Gastroesophageal sphincter (tissue), 4 donors: ENCODE results near the gene HADHA. TPM values are rescaled to one million over a fixed set of nuclear protein-coding genes. Genes with fewer than 3 reads are reported as not detected.
A peak's percentile ranks its signal among the peaks of the same experiment; 100 is the strongest.

Experiments
- ATAC-seq: fragments of 150-250 bp; one replicate; pipeline ENCODE4 v1.9.1; 2016; ENCODE audit warnings: mild to moderate bottlenecking, moderate library complexity
- H3K27ac ChIP-seq, 4 donors: fragments of 200-600 bp; sonication (generic) in 3 of 4; 1 replicate in 3 of 4; 2 replicates in 1 of 4; pipeline ENCODE4 v1.5.1; 2016 to 2019
- H3K27me3 ChIP-seq: fragments of 200-600 bp; sonication (generic); one replicate; pipeline ENCODE4 v1.5.1; 2019
- H3K36me3 ChIP-seq, 2 donors: fragments of 200-600 bp; sonication (generic); one replicate each; pipeline ENCODE4 v1.5.1; 2019; ENCODE audit warnings: control low read depth in 1 of 2
- H3K4me1 ChIP-seq, 3 donors: fragments of 200-600 bp; sonication (generic); 1 replicate in 2 of 3; 2 replicates in 1 of 3; pipeline ENCODE4 v1.5.1; 2016 to 2019; ENCODE audit warnings: control low read depth in 2 of 3
- H3K4me3 ChIP-seq, 2 donors: fragments of 200-600 bp; sonication (generic); one replicate each; pipeline ENCODE4 v1.5.1; 2019; ENCODE audit warnings: mild to moderate bottlenecking in 1 of 2, moderate library complexity in 1 of 2
- H3K9me3 ChIP-seq, 3 donors: fragments of 200-600 bp; sonication (generic); one replicate each; pipeline ENCODE4 v1.5.1; 2017 to 2019; ENCODE audit warnings: control low read depth in 2 of 3
- EP300 ChIP-seq: sonication (generic); formaldehyde crosslinking; IDR thresholded peaks from one replicate; pipeline ENCODE4 v1.6.1; 2017; ENCODE audit warnings: antibody characterized with exemption, mild to moderate bottlenecking
- POLR2A ChIP-seq, 2 donors: fragments of 450-650 bp; IDR thresholded peaks; one replicate each; pipeline ENCODE4 v1.6.1; 2017; ENCODE audit warnings: antibody characterized with exemption in 2 of 2, mild to moderate bottlenecking in 2 of 2, moderate library complexity in 1 of 2
- POLR2AphosphoS5 ChIP-seq: sonication (generic); formaldehyde crosslinking; IDR thresholded peaks from one replicate; pipeline ENCODE4 v1.6.1; 2017; ENCODE audit warnings: antibody characterized with exemption
- WGBS, 2 donors: methylation state at CpG; one replicate each; pipeline ENCODE4 v1.1.5; 2018; ENCODE audit warnings: low coverage in 1 of 2; 5-methylcytosine and 5-hydroxymethylcytosine counted together
- total RNA-seq, 4 donors: library from RNA; depleted of rRNA; stranded (reverse); fragments of >200 nt; gene quantifications; one replicate each; pipeline ENCODE4 v1.1.0, GENCODE V29; 2016
- TF ChIP-seq, protein P1 (sequence below), 4 experiments: fragments of 200-600 bp in 2 of 4; fragments of 450-650 bp in 2 of 4; sonication (generic) in 1 of 4; IDR thresholded peaks; one replicate each; pipeline ENCODE4 v1.5.1; 2017 to 2019; ENCODE audit warnings: antibody characterized with exemption in 4 of 4, mild to moderate bottlenecking in 2 of 4, moderate library complexity in 2 of 4

The HADHA gene
- total RNA-seq, 4 donors from 2014 or later = 154 to 277 (median 186) TPM

DNA sequence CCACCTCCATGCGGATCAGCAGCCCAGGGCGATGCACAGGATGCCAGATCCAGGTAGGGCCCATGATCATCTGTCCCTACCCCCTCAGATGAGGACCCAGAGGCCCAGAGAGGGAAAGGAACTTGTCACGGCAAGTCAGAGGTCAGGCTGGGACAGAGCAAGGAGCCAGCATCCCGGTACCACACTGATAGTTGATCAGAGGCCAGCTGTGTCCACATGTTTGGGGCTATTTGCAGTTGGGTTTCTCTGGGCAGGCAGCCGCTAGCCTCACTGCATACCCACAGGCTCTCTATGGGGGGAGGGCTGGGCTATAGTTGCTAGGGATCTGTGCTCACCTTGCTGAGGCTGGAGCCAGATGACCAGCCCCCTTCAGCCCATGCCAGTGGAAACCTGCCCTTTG lies 62.0 kb downstream of the HADHA start:
- Histone ChIP-seq H3K27me3 (no peaks in the 10 kb centered on the region), H3K27ac (no peak overlapping the region), H3K4me3 (no peak overlapping the region), H3K36me3 (no peaks in the 10 kb centered on the region), H3K4me1 (peaks cover 0 to 41% (median 12%) of the 10 kb centered on the region in 3 donors), H3K9me3 (no peaks in the 10 kb centered on the region)
- 82% methylated on average over 2 of the region's 5 CpGs; no CpG with 5 or more reads in 1 of the 2 donors for WGBS, 2 donors
- TF ChIP-seq POLR2AphosphoS5 = no peak
- TF ChIP-seq, protein P1, sequence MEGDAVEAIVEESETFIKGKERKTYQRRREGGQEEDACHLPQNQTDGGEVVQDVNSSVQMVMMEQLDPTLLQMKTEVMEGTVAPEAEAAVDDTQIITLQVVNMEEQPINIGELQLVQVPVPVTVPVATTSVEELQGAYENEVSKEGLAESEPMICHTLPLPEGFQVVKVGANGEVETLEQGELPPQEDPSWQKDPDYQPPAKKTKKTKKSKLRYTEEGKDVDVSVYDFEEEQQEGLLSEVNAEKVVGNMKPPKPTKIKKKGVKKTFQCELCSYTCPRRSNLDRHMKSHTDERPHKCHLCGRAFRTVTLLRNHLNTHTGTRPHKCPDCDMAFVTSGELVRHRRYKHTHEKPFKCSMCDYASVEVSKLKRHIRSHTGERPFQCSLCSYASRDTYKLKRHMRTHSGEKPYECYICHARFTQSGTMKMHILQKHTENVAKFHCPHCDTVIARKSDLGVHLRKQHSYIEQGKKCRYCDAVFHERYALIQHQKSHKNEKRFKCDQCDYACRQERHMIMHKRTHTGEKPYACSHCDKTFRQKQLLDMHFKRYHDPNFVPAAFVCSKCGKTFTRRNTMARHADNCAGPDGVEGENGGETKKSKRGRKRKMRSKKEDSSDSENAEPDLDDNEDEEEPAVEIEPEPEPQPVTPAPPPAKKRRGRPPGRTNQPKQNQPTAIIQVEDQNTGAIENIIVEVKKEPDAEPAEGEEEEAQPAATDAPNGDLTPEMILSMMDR (IDR thresholded peaks at IDR 0.05) = no peak
- TF ChIP-seq POLR2A (IDR thresholded peaks at IDR 0.05) = no peak
- no peak for TF ChIP-seq EP300
- ATAC-seq = no peak

DNA sequence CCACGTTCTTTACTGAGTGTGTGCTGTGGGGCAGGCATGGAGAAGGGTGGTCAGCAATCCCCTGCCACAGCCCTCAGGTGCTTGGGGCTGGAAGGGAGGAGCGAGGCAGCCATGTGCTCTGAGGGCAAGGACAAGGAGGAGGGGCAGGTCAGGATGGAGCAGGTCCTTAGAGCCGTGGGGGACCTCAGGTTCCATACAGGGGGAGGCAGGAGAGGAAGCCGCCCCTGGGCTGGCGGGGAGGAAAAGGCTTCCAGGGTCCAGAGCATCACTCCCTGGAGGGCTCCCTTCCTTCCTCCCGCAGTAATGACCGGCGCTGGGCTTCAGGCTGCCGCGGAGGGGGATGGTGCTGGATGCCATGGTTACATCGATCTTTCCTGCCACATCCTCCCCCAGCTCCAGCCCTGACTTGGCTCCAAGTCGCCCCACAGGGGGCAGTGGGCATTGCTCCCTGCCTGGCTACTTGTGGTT lies 65.0 kb downstream of the HADHA start:
- Histone ChIP-seq H3K4me1 (peaks cover 0 to 24% (median 7%) of the 10 kb centered on the region in 3 donors), H3K4me3 (peak overlapping the region in 1 of 2 donors; percentile 62), H3K9me3 (no peaks in the 10 kb centered on the region), H3K27me3 (peaks cover 29% of the 10 kb centered on the region), H3K27ac (no peak overlapping the region), H3K36me3 (no peaks in the 10 kb centered on the region)
- ATAC-seq = no peak
- WGBS, 2 donors = 20 to 40% methylated on average over 1 to 3 of the region's 12 CpGs
- TF ChIP-seq POLR2AphosphoS5 = no peak
- TF ChIP-seq, protein P1 (IDR thresholded peaks at IDR 0.05) = no peak
- no peak for TF ChIP-seq EP300
- TF ChIP-seq POLR2A (IDR thresholded peaks at IDR 0.05) = no peak

DNA sequence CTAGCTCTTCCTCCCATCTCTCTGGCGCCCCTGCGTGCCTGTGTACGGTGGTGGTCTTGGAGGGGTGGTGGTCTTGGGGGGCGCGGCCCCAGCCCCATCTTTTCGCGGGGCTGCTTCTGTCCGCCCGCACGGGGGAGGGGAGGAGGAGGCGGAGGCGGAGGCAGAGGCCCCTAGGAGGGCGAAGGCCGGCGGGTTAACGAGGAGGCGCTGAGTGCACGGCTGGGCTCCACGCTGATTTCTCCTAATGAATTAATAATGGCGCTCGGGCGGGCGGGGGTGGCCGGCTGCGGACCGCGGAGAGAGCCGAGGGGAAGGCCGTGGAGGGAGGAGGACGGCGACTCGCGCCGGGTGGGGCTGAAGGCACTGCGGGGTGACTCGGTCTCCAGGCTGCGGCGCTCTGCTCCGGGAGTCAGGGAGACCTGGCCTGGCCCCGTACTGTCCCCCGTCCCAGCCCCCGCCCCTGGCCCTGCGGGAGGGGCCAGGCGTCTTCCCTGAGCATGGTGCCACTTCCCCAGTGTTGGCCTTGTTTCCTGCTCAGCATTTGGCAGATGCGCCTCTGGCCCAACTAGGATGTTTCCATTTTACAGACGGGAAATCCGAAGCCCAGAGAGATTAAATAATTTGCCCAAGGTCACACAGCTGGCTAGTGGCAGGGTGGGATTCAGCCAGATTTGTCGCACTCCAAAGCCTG lies 65.5 kb downstream of the HADHA start:
- TF ChIP-seq EP300 = no peak
- TF ChIP-seq, protein P1 (IDR thresholded peaks at IDR 0.05) = no peak
- no peak for TF ChIP-seq POLR2AphosphoS5
- WGBS, 2 donors = 13 to 47% methylated on average over 2 to 4 of the region's 48 CpGs
- peak overlapping the region; percentile 34 to 62 for H3K4me3 ChIP-seq
- H3K9me3 ChIP-seq = no peaks in the 10 kb centered on the region
- no peaks in the 10 kb centered on the region for H3K36me3 ChIP-seq
- H3K4me1 ChIP-seq = peaks cover 0 to 22% (median 10%) of the 10 kb centered on the region in 3 donors
- H3K27ac ChIP-seq = peak overlapping the region in 1 of 4 donors; percentile 27
- peaks cover 35% of the 10 kb centered on the region for H3K27me3 ChIP-seq
- ATAC-seq = peak; percentile 66

DNA sequence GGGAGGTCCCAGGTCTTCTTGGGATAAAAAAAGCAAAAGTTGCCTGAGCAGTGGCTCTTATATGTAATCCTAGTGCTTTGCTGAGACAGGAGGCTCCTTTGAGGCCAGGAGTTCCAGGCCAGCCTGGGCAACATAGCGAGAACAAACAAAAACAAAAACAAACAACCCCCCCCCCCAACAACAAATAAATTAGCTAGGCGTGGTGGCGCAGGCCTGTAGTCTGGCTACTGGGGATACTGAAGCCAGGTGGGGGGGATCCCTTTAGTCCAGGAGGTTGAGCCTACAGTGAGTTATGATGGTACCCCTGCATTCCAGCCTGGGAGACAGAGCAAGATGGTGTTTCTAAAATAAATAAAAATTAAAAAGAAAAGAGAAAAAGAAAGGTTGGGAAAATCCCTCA lies 66.2 kb downstream of the HADHA start:
- 97% methylated on average over 3 of the region's 3 CpGs; no CpG with 5 or more reads in 1 of the 2 donors for WGBS, 2 donors
- Histone ChIP-seq H3K4me1 (peaks cover 0 to 28% (median 16%) of the 10 kb centered on the region in 3 donors), H3K27me3 (peaks cover 41% of the 10 kb centered on the region), H3K9me3 (no peaks in the 10 kb centered on the region), H3K27ac (no peak overlapping the region), H3K36me3 (no peaks in the 10 kb centered on the region), H3K4me3 (peak overlapping the region in 1 of 2 donors; percentile 62)
- no peak for ATAC-seq
- TF ChIP-seq EP300 (no peak), POLR2AphosphoS5 (no peak), POLR2A (IDR thresholded peaks at IDR 0.05) (no peak)
- TF ChIP-seq, protein P1 (IDR thresholded peaks at IDR 0.05) = no peak

DNA sequence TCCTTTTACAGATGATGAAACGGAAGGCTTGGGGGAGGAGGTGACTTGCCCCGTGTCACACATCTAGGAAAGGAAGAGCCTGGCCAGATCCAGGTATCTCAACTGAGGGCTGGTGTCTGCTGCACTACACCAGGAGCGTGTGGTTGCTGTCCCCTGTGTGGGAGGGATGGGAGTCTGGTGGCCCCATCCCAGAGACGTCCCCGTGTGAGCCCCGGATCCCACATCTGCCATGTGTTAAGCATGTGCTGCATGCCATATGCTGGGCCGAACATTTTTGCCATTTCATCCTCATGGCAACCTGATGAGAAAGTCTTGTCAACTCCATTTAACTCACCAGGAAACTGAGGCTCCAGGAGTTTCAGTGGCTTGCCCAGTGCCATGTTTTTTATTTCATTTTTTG lies 67.3 kb downstream of the HADHA start:
- Histone ChIP-seq H3K27ac (no peak overlapping the region), H3K36me3 (no peaks in the 10 kb centered on the region), H3K9me3 (no peaks in the 10 kb centered on the region), H3K4me1 (peaks cover 0 to 35% (median 18%) of the 10 kb centered on the region in 3 donors), H3K4me3 (no peak overlapping the region), H3K27me3 (peaks cover 50% of the 10 kb centered on the region)
- ATAC-seq = no peak
- TF ChIP-seq EP300 (no peak), POLR2AphosphoS5 (no peak), POLR2A (IDR thresholded peaks at IDR 0.05) (no peak)
- TF ChIP-seq, protein P1 (IDR thresholded peaks at IDR 0.05) = no peak
- 83 to 97% methylated on average over 2 to 6 of the region's 7 CpGs for WGBS, 2 donors
